GOT3 (cell line): ENCODE results near the gene GPR15LG.

Experiments used
- DNase-seq: peaks from one replicate; lab custom pipeline; 2025; ENCODE audit warnings: mixed read lengths; lab: John Stamatoyannopoulos, UW

GPR15LG gene

GRCh38 chr10:84214612-84215235 is 41.1 kb downstream of the GPR15LG start:
- DNase-seq, result no peak

GRCh38 chr10:84216834-84217233 is 43.2 kb downstream of the GPR15LG start:
- DNase-seq, result no peak

- DNase-seq, result no peak
Measured at GRCh38 chr10:84217746-84218145, 44.1 kb downstream of the GPR15LG start.

- no peak for DNase-seq
Measured at GRCh38 chr10:84221916-84222315, 48.3 kb downstream of the GPR15LG start.

GRCh38 chr10:84224411-84225028 is 50.9 kb downstream of the GPR15LG start:
- DNase-seq, result no peak

GRCh38 chr10:84225427-84226173 is 52.0 kb downstream of the GPR15LG start, which contains the start of gene LRIT2:
TSS of gene LRIT2 (minus strand) at chr10:84225544. CDS start at chr10:84225520, 24 bp downstream.
- DNase-seq, result no peak

- no peak for DNase-seq
Measured at GRCh38 chr10:84226616-84227015, 53.0 kb downstream of the GPR15LG start.

- no peak for DNase-seq
Measured at GRCh38 chr10:84227810-84228209, 54.2 kb downstream of the GPR15LG start.

- DNase-seq, result no peak
Measured at GRCh38 chr10:84230359-84230758, 56.8 kb downstream of the GPR15LG start.

- no peak for DNase-seq
Measured at GRCh38 chr10:84232376-84232775, 58.8 kb downstream of the GPR15LG start.

- DNase-seq, result no peak
Measured at GRCh38 chr10:84233940-84234339, 60.3 kb downstream of the GPR15LG start.

GRCh38 chr10:84234479-84234878 is 60.9 kb downstream of the GPR15LG start:
- no peak for DNase-seq
